Activated CD4-positive, alpha-beta T cell treated with anti-CD3 and anti-CD28 coated beads for 24 hours (primary cell): Measurements from ENCODE around the gene ALKBH3.
A peak's percentile ranks its signal among the peaks of the same experiment; 100 is the strongest.

ENCODE experiments used
- DNase-seq, 2 donors: peaks; one replicate each; pipeline ENCODE4 v3.0.0-alpha.2; 2020; ENCODE audit warnings: low read depth in 2 of 2

ALKBH3 gene

DNA sequence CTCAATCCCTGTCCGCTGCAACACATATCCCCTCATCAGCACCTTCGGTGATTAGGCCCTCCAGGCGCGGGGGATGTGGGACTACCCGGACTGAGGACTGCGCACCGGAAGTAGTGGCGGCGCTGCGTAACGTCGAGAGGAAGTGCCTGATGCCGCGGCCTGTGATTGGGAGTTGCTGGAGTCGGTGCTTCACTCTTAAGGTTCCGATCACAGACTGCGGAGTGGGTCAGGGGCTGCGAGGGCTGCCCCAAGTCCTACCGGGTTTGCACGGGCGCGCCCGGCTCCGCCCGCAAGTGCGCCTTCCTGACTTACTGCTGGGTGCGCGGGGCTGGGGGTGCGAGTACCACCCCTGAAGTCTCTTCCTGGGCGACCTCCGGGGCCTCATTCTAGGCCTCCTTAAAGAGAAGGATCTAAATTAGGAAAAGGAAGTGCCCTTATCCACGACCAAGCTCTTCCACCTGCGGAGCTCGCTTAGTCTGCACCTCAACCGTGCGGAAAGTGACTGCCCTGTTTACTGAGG lies at the start of gene ALKBH3:
Gene ALKBH3 (plus strand): TSS at position 192 of the 520 bp plus-strand sequence. CDS start 1,822 bp downstream, outside the sequence.
- DNase-seq: peak; percentile 82 to 86

GRCh38 chr11:43830928-43831440 lies 49.6 kb upstream of the ALKBH3 start:
- peak; percentile 23 to 41 for DNase-seq

DNA sequence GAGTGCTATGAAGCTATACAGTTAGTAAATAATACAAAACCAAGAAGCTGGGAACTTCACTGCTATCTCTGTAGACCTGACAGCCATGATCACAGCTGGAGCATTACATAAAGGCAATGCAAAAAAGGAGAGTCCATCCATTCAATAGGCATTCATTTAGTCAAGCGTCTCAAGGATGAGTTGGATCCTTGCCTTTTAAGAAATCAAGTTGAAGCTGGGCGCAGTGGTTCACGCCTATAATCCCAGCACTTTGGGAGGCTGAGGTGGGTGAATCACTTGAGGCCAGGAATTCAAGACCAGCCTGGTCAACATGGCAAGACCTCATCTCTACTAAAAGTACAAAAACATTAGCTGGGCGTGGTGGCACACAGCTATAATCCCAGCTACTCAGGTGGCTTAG lies 48.1 kb upstream of the ALKBH3 start:
- no peak for DNase-seq

DNA sequence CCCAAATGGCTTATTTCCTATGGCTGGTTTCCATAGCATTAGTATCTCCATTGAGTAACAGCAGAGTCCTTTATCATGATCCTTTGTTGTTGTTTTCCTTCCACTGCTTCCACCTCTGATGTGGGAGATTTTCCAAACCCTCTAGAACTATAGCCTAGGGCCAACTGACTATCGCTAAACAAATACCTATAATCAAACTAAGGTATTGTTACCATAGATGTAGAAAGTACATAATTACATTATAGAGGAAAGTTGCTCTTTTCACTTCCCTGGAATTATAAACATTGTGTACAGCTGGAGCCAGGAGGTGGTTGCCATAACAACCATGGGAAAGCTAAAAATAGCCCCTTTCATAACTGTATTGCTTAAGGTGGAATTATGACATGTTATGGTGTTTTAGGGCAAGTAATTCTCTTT lies 47.0 kb upstream of the ALKBH3 start:
- DNase-seq: no peak

DNA sequence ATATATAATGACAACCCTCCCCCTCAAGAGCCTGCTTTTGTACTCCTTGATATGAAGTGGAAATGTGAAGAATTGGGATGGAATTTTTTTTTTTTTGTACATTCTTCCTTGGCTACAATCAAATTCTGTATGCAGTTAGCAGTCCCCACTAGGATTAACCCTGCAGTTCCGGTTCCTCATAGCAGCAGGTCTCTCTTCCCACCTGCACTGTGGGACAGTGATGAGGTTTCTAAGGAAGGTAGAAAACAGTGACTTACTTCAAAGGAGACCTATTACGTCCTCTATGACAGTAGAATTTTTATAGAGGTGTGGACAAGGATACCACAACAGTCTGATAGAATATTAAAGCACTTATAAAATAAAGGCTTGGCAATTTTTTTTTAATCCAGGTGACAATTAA lies 46.3 kb upstream of the ALKBH3 start:
- no peak for DNase-seq

DNA sequence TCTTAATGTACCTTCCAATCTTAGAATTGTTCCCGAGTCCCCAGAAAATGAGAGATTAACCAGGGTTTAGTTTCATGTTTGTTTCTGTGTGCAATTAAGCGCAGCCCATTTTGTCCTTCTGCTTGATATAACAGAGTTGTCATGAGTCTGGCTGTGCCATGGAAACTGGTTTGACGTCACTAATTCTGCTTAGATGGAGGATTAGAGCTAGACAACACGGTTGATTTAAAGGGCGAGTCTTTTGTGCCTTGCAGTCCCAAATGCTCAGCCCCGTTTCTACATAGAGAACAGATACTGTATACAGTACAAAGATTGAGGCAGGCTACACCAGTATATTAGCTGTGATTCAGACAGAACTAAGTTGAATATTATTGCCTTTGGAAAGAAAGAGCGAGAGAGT lies 45.5 kb upstream of the ALKBH3 start:
- DNase-seq: no peak

DNA sequence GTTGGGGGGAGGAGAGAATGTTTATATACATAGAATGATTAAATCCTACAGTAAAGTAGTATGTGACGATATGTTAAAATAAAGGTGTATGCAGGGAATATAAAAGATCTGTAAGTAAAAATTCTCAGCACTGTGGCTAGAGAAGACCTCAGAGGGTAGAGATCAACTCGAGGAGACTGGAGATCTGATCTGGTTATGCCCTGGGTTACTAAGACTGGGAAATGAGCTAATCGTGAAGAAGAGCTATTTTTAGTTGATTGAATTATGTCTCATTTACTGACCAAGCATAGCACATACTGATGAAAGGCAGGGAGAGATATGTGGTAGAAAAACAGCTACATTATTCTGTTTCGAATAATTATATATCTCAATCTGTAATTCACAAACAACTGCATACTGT lies 42.8 kb upstream of the ALKBH3 start:
- no peak for DNase-seq

DNA sequence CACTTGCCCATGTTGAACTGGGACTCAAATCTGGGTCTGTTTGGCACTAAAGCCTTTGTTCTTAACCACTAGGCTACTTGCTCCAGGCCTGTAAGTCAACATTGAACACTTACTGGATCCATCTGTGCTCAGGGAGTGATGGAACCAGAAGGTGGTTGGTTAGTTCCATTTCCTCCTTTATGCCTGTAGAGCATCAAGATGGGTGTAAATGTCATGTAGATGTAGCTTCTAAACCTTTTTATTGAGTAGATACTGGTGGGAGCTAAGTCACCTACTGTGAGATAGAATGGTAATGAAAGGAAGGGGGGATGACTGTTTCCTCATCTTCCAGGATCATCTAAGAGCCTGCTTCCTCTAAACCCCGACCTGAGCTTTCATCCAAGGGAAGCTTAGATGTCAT lies 38.6 kb upstream of the ALKBH3 start:
- no peak for DNase-seq

GRCh38 chr11:43845816-43846215 lies 34.8 kb upstream of the ALKBH3 start:
- DNase-seq: no peak

- DNase-seq: peak; percentile 44 to 52
Measured at GRCh38 chr11:43852057-43852636, 28.5 kb upstream of the ALKBH3 start.

DNA sequence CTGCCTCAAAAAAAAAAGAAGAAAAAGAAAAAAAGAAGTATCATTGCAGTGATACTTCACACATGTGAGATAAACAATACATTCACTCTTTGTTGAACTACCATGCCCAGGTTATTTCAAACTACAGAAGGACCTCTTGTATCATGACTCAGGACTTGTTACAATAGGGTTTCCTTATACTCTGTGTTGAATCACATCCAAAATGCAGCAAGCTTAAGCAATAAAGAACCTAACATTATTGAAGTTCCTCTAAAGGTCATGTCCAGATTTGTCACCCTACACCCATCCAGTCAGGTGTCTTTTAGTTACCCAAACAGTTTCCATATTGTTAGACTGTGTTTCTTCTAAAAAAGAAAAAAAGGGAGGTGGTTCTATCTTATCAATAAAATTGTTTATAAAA lies 26.9 kb upstream of the ALKBH3 start:
- DNase-seq: no peak

DNA sequence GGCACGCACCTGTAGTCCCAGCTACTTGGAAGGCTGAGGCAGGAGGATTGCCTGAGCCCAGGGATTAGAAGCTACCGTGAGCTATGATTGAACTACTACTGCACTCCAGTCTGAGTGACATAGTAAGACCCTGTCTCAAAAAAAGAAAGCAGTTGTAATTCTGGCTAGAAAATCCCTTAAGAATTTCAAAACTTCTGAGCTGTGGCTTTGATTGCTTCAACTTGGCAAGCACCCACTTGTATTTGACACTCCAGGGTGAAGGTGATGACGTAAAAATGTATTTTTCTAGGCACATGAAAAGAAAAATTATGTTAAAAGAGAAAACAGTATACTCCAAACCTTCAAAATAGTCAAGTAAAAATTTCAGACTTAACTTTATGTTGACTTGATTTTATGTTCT lies 23.6 kb upstream of the ALKBH3 start:
- DNase-seq: no peak

- DNase-seq: no peak
Measured at GRCh38 chr11:43861141-43861540, 19.5 kb upstream of the ALKBH3 start.

GRCh38 chr11:43866520-43866919 lies 14.1 kb upstream of the ALKBH3 start:
- no peak for DNase-seq

- no peak for DNase-seq
Measured at GRCh38 chr11:43866969-43867368, 13.7 kb upstream of the ALKBH3 start.

GRCh38 chr11:43868852-43869567 lies 11.6 kb upstream of the ALKBH3 start:
- DNase-seq: peak in 1 of 2 donors; percentile 22

DNA sequence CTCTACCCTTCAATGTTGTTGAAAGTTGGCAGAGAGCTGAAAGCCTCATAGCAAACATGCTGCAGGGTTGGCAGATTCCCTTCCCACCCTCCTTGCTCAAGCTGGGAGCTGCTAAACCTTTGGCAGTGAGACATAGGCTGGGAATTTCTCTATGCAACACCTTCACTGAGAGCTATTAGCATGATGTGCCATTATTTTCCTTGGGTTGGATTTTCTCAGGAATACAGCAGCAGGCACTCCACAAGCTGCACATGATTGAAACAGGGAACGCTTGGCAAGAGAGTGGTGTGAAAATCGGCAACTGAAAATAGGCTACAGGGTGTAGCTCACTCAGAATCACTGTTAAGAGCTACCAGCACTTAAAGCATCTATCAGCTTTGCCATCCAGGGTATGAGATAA lies 9.6 kb upstream of the ALKBH3 start:
- no peak for DNase-seq

GRCh38 chr11:43872995-43873394 lies 7.6 kb upstream of the ALKBH3 start:
- DNase-seq: no peak

- no peak for DNase-seq
Measured at GRCh38 chr11:43874078-43874477, 6.6 kb upstream of the ALKBH3 start.

DNA sequence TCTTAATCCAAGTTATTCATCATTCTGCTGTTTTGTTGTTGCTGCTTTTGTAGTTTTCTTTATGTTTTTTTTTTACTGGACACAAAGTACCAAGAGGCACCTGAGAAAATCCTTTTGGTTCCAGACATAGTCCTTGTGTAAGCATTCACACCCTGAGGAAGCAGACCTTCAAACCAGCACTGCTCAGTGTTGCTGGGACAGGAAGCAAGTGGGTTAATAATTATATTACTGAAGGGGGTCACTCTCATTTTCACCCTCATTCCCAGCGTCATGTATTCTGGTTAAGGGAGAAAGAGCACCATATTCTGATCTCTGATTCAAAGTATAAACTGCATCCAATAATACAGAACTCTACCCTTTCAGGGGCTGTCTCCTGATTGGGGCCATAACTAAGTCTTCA lies 5.9 kb upstream of the ALKBH3 start:
- DNase-seq: no peak

DNA sequence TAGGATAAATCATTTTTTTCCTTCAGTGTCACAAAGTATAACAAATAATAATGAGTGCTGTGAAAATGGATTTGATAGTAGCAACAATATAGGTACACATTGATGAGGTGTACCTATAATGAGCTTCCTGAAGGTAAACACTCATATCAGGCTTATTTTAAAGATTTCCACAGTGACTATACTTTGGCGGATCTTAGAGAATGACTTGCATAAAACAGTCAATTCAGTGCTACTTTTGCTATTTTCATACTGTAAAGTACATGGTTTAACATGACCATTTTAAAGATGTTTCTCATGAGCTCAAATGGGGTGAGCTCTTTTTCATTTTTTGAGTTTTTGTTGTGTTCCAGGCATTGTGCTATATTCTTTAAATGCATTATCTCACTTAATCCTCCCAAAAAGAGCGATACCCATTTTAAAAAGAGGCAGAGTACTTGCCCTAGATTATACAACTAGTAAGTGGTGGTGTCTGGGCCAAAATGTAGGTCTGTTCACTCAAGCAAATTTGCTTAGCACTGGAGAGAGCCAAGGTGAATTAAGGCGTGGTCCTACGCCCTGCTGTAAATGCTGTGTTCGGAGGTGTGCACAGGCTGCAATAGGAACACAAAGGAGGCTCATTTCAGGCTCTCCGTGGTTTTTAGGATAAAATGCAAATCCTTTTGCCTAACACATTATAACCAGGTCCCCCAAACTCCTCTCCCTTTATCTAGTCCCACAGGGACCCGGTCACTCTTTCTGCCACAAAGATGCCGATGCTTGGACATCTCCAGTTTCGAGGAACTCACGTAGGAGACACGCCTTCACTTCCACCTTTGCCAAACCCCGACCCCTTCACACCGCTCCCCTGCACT lies 617 bp upstream of the ALKBH3 start:
- DNase-seq: no peak

DNA sequence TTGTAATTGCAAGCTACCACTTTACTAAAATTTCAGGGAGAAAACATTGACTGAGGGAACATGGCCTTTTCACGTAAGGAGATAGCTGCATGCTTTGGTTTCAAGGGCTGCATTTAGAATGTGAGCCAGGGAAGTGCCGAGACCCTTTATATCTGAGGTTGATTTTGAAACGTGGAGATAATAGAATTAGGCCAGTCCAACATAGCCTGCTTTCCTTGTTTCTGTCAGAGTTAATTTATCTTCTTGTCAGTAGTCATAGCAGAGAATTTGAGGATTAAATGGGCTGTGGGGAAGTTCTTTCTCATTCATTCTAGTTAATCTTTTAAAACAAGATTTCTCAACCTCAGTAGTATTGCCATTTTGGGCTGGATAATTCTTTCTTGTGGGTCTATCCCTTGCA lies 12.2 kb downstream of the ALKBH3 start:
- no peak for DNase-seq
